Lung (tissue), 12 donors: Measurements from ENCODE around the gene RCC2. TPM values are rescaled to one million over a fixed set of nuclear protein-coding genes. Genes with fewer than 3 reads are reported as not detected.

ENCODE experiments used
- ATAC-seq: fragments of 200-7000 bp; cut with Tn5 transposase; one replicate; pipeline ENCODE4 v1.9.1; 2020; ENCODE audit warnings: moderate number of reproducible peaks; ENCODE audit not compliant: insufficient read depth, low FRiP score
- DNase-seq, 3 donors: peaks; one replicate each; pipeline ENCODE4 v3.0.0-alpha.2; 2013 to 2017
- H3K27ac ChIP-seq, 2 donors: one replicate each; pipeline ENCODE4 v1.5.1; 2013; ENCODE audit warnings: mild to moderate bottlenecking in 2 of 2, moderate library complexity in 2 of 2, control low read depth in 1 of 2, inconsistent platforms in 1 of 2, low read depth in 1 of 2, low read length in 1 of 2
- H3K27me3 ChIP-seq, 3 donors: one replicate each; pipeline ENCODE4 v1.5.1; 2013; ENCODE audit warnings: low read length in 2 of 3; ENCODE audit not compliant: control insufficient read depth in 3 of 3, insufficient read depth in 3 of 3
- H3K36me3 ChIP-seq, 4 donors: one replicate each; pipeline ENCODE4 v1.5.1; 2013; ENCODE audit warnings: low read length in 4 of 4, mild to moderate bottlenecking in 1 of 4, moderate library complexity in 1 of 4; ENCODE audit not compliant: control insufficient read depth in 4 of 4, insufficient read depth in 4 of 4
- H3K4me1 ChIP-seq, 5 donors: one replicate each; pipeline ENCODE4 v1.5.1; 2013; ENCODE audit warnings: low read length in 5 of 5, mild to moderate bottlenecking in 2 of 5, moderate library complexity in 1 of 5; ENCODE audit not compliant: control insufficient read depth in 5 of 5, insufficient read depth in 5 of 5
- H3K4me3 ChIP-seq: one replicate; pipeline ENCODE4 v1.5.1; 2013; ENCODE audit warnings: mild to moderate bottlenecking, control low read depth, moderate library complexity
- H3K9ac ChIP-seq, 2 donors: one replicate each; pipeline ENCODE4 v1.5.1; 2013; ENCODE audit warnings: low read length in 2 of 2, control low read depth in 1 of 2; ENCODE audit not compliant: insufficient read depth in 1 of 2
- H3K9me3 ChIP-seq, 4 donors: one replicate each; pipeline ENCODE4 v1.5.1; 2013; ENCODE audit warnings: low read length in 3 of 4, mild to moderate bottlenecking in 1 of 4, moderate library complexity in 1 of 4; ENCODE audit not compliant: control insufficient read depth in 4 of 4, insufficient read depth in 3 of 4
- WGBS, 2 donors: extraction: QIAGEN DNeasy Blood & Tissue Kit; methylation state at CpG; one replicate each; pipeline ENCODE4 v1.1.7; 2013; 5-methylcytosine and 5-hydroxymethylcytosine counted together
- polyA plus RNA-seq, 2 donors: library from polyadenylated mRNA; stranded (reverse); fragments of 200-250 nt; gene quantifications; one replicate each; pipeline ENCODE4 v1.2.1, GENCODE V29; 2013
- total RNA-seq, 2 donors: library from RNA; depleted of rRNA in 1 of 2; stranded (reverse); fragments of >200 nt in 1 of 2; gene quantifications; one replicate each; pipeline ENCODE4 v1.2.1, GENCODE V29; 2014 to 2021
- TF ChIP-seq, protein P1 (sequence below): IDR thresholded peaks from 2 replicates; pipeline ENCODE4 v1.5.1; 2012; ENCODE audit warnings: mild to moderate bottlenecking; ENCODE audit errors: control extremely low read depth, extremely low read depth
- donor health status: control.
- donor health status: control.
- donor health status: Bipolar disorder and iron deficiency.
- donor health status: healthy.
- donor health status: DM: yes; HTN: yes; CAD: no.

RCC2 gene
- total and polyA plus RNA-seq, 4 donors, result 31.9 to 51.2 (median 38.5) TPM

DNA sequence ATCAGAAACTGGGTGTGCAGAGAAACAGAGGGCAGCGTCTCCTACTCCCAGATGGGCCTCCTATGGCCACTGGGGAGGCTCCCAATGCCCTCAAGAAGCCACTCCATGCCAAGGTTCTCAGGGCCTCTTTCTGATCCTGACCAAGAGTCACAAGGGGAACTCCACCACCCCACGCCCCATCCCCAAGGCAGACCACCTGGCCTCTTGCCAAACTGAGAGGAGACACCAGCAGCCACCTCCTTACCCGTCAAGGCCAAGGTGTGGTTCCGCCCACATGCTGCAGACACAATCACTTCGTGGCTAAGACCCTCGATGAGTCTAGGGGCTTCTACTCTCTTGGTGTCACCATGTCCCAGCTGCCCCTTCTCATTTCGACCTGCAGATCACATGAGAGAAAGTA, 17.0 kb downstream of the RCC2 start:
- DNase-seq (no peak), ATAC-seq (no peak)
- H3K4me1 ChIP-seq, result peaks cover 0 to 27% (median 10%) of the 10 kb centered on the region in 5 donors
- TF ChIP-seq, protein P1, sequence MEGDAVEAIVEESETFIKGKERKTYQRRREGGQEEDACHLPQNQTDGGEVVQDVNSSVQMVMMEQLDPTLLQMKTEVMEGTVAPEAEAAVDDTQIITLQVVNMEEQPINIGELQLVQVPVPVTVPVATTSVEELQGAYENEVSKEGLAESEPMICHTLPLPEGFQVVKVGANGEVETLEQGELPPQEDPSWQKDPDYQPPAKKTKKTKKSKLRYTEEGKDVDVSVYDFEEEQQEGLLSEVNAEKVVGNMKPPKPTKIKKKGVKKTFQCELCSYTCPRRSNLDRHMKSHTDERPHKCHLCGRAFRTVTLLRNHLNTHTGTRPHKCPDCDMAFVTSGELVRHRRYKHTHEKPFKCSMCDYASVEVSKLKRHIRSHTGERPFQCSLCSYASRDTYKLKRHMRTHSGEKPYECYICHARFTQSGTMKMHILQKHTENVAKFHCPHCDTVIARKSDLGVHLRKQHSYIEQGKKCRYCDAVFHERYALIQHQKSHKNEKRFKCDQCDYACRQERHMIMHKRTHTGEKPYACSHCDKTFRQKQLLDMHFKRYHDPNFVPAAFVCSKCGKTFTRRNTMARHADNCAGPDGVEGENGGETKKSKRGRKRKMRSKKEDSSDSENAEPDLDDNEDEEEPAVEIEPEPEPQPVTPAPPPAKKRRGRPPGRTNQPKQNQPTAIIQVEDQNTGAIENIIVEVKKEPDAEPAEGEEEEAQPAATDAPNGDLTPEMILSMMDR, result no peak
- WGBS, 2 donors, result 75% methylated on average over 7 of the region's 7 CpGs
- H3K27ac ChIP-seq, result no peak overlapping the region
- peaks cover 0 to 3% (median 0%) of the 10 kb centered on the region in 4 donors for H3K9me3 ChIP-seq
- no peak overlapping the region for H3K4me3 ChIP-seq
- peaks cover 19 to 64% (median 28%) of the 10 kb centered on the region in 4 donors for H3K36me3 ChIP-seq
- no peaks in the 10 kb centered on the region for H3K27me3 ChIP-seq
- no peak overlapping the region for H3K9ac ChIP-seq

DNA sequence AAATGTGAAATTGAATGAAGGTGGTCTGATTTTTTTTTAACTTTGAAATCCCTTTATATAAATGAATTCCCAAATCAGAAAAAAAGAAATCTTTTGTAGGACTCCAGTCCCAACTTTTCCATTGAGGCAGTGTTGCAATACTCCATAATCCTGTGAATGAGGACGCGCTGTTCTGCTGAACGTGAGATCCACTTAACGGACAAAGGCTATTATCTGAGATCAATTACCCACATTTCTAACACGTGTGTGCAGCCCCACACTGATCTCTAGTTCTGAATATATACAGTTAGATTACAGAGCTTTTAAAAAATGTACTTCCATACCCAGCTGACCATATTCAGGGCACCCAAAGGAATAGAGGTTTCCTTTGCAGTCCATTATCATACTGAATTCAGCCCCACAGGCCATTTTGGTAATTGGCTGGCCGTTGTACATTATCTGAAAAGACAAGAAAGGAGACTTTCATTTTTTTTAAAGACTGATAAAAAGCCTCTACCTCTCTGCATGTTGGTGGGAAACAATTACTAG, 19.0 kb downstream of the RCC2 start:
- 86 to 87% methylated on average over 6 of the region's 6 CpGs for WGBS, 2 donors
- TF ChIP-seq, protein P1, result no peak
- Histone ChIP-seq H3K4me1 (peaks cover 0 to 26% (median 10%) of the 10 kb centered on the region in 5 donors), H3K9ac (no peak overlapping the region), H3K36me3 (peaks cover 31 to 65% (median 34%) of the 10 kb centered on the region in 4 donors), H3K9me3 (peaks cover 0 to 3% (median 0%) of the 10 kb centered on the region in 4 donors), H3K27ac (no peak overlapping the region), H3K4me3 (no peak overlapping the region), H3K27me3 (no peaks in the 10 kb centered on the region)
- DNase-seq (no peak), ATAC-seq (no peak)

DNA sequence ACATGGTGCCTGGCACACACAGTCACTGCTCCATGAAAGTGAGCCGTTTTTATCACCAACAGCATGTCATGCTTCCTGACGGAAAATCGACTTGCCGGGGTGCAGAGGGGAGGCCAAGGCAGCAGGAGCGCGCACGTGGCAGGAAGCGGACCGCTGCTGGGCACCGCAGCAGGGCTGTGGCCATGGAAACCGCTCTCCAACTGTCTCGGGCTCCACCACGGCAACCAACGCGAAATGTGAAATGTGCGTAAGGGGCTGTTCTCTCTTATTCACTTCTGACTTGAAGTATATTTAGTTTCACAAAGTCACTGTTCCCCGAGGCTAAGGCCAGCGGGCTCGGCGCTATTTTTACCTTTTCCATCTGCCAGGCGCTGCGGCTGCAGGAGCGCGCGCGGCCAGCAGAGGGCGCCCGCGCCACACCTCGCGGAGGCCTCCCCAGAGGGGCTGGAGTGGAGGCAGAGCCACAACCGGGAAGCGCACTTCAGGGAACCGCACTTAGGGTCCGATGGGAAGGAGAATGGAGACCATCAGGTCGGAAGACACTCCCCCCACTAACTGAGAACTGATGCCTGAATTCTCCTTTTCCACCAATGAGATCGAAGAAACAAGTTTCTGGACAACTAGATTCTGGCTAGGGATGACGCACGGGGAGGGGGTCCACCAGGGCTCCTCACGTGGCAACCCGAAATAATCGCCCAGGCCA, 19.7 kb downstream of the RCC2 start:
- Histone ChIP-seq H3K27ac (no peak overlapping the region), H3K4me1 (peaks cover 0 to 19% (median 10%) of the 10 kb centered on the region in 5 donors), H3K9me3 (peaks cover 0 to 3% (median 0%) of the 10 kb centered on the region in 4 donors), H3K36me3 (peaks cover 28 to 61% (median 35%) of the 10 kb centered on the region in 4 donors), H3K9ac (no peak overlapping the region), H3K27me3 (no peaks in the 10 kb centered on the region), H3K4me3 (no peak overlapping the region)
- TF ChIP-seq, protein P1, result peak; percentile 96
- ATAC-seq, result peak; percentile 51
- WGBS, 2 donors, result 41 to 43% methylated on average over 42 of the region's 42 CpGs
- peak; percentile 56 to 67 (median 61) for DNase-seq
